Sigmoid colon (tissue), 7 donors: ENCODE results near the gene BANF2. TPM values are rescaled to one million over a fixed set of nuclear protein-coding genes. Genes with fewer than 3 reads are reported as not detected.

ENCODE experiments used
- DNase-seq: peaks from one replicate; pipeline ENCODE4 v3.0.0-alpha.2; 2019
- H3K27ac ChIP-seq, 4 donors: fragments of 200-600 bp; sonication (generic); one replicate each; pipeline ENCODE4 v1.5.1; 2016 to 2019; ENCODE audit warnings: mild to moderate bottlenecking in 1 of 4
- H3K27me3 ChIP-seq, 3 donors: fragments of 200-600 bp; sonication (generic); one replicate each; pipeline ENCODE4 v1.5.1; 2019; ENCODE audit warnings: mild to moderate bottlenecking in 1 of 3
- H3K36me3 ChIP-seq, 4 donors: fragments of 200-600 bp; sonication (generic); one replicate each; pipeline ENCODE4 v1.5.1; 2016 to 2019
- H3K4me1 ChIP-seq, 4 donors: fragments of 200-600 bp; sonication (generic); one replicate each; pipeline ENCODE4 v1.5.1; 2017 to 2019
- H3K4me3 ChIP-seq, 4 donors: fragments of 200-600 bp; sonication (generic); one replicate each; pipeline ENCODE4 v1.5.1; 2017 to 2019; ENCODE audit warnings: mild to moderate bottlenecking in 2 of 4, moderate library complexity in 1 of 4
- H3K9me3 ChIP-seq, 4 donors: fragments of 200-600 bp in 3 of 4; sonication (generic) in 3 of 4; one replicate each; pipeline versions ENCODE4 v1.5.1 to v1.6.1; 2013 to 2019
- CTCF ChIP-seq, 4 experiments: fragments of 450-650 bp in 3 of 4; fragments of 200-600 bp in 1 of 4; IDR thresholded peaks; one replicate each; pipeline ENCODE4 v1.5.1; 2016 to 2019; ENCODE audit warnings: antibody characterized with exemption in 4 of 4, mild to moderate bottlenecking in 3 of 4, moderate library complexity in 2 of 4
- EP300 ChIP-seq, 4 donors: sonication (generic); formaldehyde crosslinking; IDR thresholded peaks; one replicate each; pipeline ENCODE4 v1.6.1; 2017; ENCODE audit warnings: antibody characterized with exemption in 4 of 4
- POLR2A ChIP-seq, 2 donors: fragments of 450-650 bp; IDR thresholded peaks; one replicate each; pipeline ENCODE4 v1.6.1; 2016; ENCODE audit warnings: antibody characterized with exemption in 2 of 2, mild to moderate bottlenecking in 2 of 2, moderate library complexity in 2 of 2
- POLR2AphosphoS5 ChIP-seq, 4 donors: sonication (generic); formaldehyde crosslinking; IDR thresholded peaks; one replicate each; pipeline ENCODE4 v1.6.1; 2017; ENCODE audit warnings: antibody characterized with exemption in 4 of 4
- WGBS, 2 donors: extraction: QIAGEN DNeasy Blood & Tissue Kit; methylation state at CpG; one replicate each; pipeline ENCODE4 v1.1.7; 2013; 5-methylcytosine and 5-hydroxymethylcytosine counted together
- intact Hi-C: fragments of 100-400 bp; cut with DNase I; formaldehyde crosslinking; loops from one replicate; pipeline ENCODE4 v1.15.1; 2023
- polyA plus RNA-seq, 3 donors: library from polyadenylated mRNA; stranded (reverse); fragments of 200-250 nt; gene quantifications; one replicate each; pipeline ENCODE4 v1.2.3, GENCODE V29; 2013
- total RNA-seq, 4 donors: library from RNA; depleted of rRNA; stranded (reverse); fragments of >200 nt; gene quantifications; one replicate each; pipeline ENCODE4 v1.1.0, GENCODE V29; 2016
- donor health status: healthy with polysubstance abuse.
- donor health status: Bipolar disorder and iron deficiency.
- donor health status: healthy.

The BANF2 gene
- total and polyA plus RNA-seq, 7 donors = not detected

- peak overlapping the region; percentile 93 to 98 (median 96) for H3K27ac ChIP-seq
- 1% methylated on average over 110 of the region's 110 CpGs for WGBS, 2 donors
- no peaks in the 10 kb centered on the region for H3K27me3 ChIP-seq
- intact Hi-C loops = loop anchor here (1.0 to 10.0 kb wide), 6 partner anchors 126 to 324 kb away; partner anchors contain the start of gene MGME1
- peaks cover 0 to 28% (median 0%) of the 10 kb centered on the region in 4 donors for H3K36me3 ChIP-seq
- peak in 1 of 4 experiments; percentile 54 for TF ChIP-seq CTCF (IDR thresholded peaks at IDR 0.05)
- TF ChIP-seq POLR2AphosphoS5 (IDR thresholded peaks at IDR 0.05) = peak in 1 of 4 donors; percentile 40
- TF ChIP-seq EP300 (IDR thresholded peaks at IDR 0.05) = no peak
- H3K4me3 ChIP-seq = peak overlapping the region; percentile 80 to 88 (median 86)
- H3K4me1 ChIP-seq = peaks cover 0 to 42% (median 22%) of the 10 kb centered on the region in 4 donors
- peak; percentile 92 for DNase-seq
- H3K9me3 ChIP-seq = no peaks in the 10 kb centered on the region
These were observed 18.7 kb upstream of the BANF2 start for GRCh38 chr20:17680836-17681725.

GRCh38 chr20:17681726-17682102 lies 18.1 kb upstream of the BANF2 start:
- DNase-seq = no peak
- H3K4me1 ChIP-seq = peaks cover 0 to 36% (median 20%) of the 10 kb centered on the region in 4 donors
- WGBS, 2 donors = 1% methylated on average over 65 of the region's 65 CpGs
- H3K4me3 ChIP-seq = peak overlapping the region; percentile 80 to 88 (median 86)
- no peaks in the 10 kb centered on the region for H3K27me3 ChIP-seq
- peak overlapping the region; percentile 93 to 98 (median 96) for H3K27ac ChIP-seq
- peaks cover 0 to 3% (median 0%) of the 10 kb centered on the region in 4 donors for H3K9me3 ChIP-seq
- H3K36me3 ChIP-seq = peaks cover 0 to 22% (median 0%) of the 10 kb centered on the region in 4 donors
- TF ChIP-seq CTCF (IDR thresholded peaks at IDR 0.05) (no peak), POLR2AphosphoS5 (IDR thresholded peaks at IDR 0.05) (no peak), EP300 (IDR thresholded peaks at IDR 0.05) (no peak), POLR2A (IDR thresholded peaks at IDR 0.05) (no peak)
- intact Hi-C loops = loop anchor here (1.0 to 10.0 kb wide), 6 partner anchors 126 to 323 kb away; partner anchors contain the start of gene MGME1

- TF ChIP-seq EP300 (IDR thresholded peaks at IDR 0.05) (no peak), POLR2A (IDR thresholded peaks at IDR 0.05) (peak; percentile 82 to 88), CTCF (IDR thresholded peaks at IDR 0.05) (peak; percentile 25 to 76 (median 61)), POLR2AphosphoS5 (IDR thresholded peaks at IDR 0.05) (peak; percentile 88 to 95 (median 94))
- DNase-seq = peak; percentile 99
- no peaks in the 10 kb centered on the region for H3K27me3 ChIP-seq
- 1% methylated on average over 79 of the region's 79 CpGs for WGBS, 2 donors
- peaks cover 0 to 16% (median 0%) of the 10 kb centered on the region in 4 donors for H3K36me3 ChIP-seq
- H3K4me1 ChIP-seq = peaks cover 0 to 31% (median 20%) of the 10 kb centered on the region in 4 donors
- intact Hi-C loops = loop anchor here (5.0 to 10.0 kb wide), 2 partner anchors 125 to 323 kb away; no protein-coding TSS in a partner anchor
- peak within 1 kb of the TSS; percentile 80 to 88 (median 86) for H3K4me3 ChIP-seq
- H3K27ac ChIP-seq = peak within 1 kb of the TSS; percentile 93 to 98 (median 96)
- H3K9me3 ChIP-seq = peaks cover 0 to 3% (median 0%) of the 10 kb centered on the region in 4 donors
These were observed 17.5 kb upstream of the BANF2 start, which contains the start of gene RRBP1 for GRCh38 chr20:17682103-17682888. Gene RRBP1 (minus strand): TSS chr20:17682242. CDS start chr20:17660507, 21,735 bp downstream.

- H3K36me3 ChIP-seq = peaks cover 0 to 11% (median 0%) of the 10 kb centered on the region in 4 donors
- no peak for TF ChIP-seq POLR2A (IDR thresholded peaks at IDR 0.05)
- no peak for TF ChIP-seq EP300 (IDR thresholded peaks at IDR 0.05)
- no peak for TF ChIP-seq POLR2AphosphoS5 (IDR thresholded peaks at IDR 0.05)
- no peak for TF ChIP-seq CTCF (IDR thresholded peaks at IDR 0.05)
- no peaks in the 10 kb centered on the region for H3K27me3 ChIP-seq
- H3K4me3 ChIP-seq = peak overlapping the region; percentile 39 to 88 (median 86)
- intact Hi-C loops = loop anchor here (5.0 to 10.0 kb wide), 2 partner anchors 124 to 322 kb away; no protein-coding TSS in a partner anchor
- 15 to 32% methylated on average over 10 of the region's 10 CpGs for WGBS, 2 donors
- peaks cover 0 to 3% (median 0%) of the 10 kb centered on the region in 4 donors for H3K9me3 ChIP-seq
- peak overlapping the region; percentile 63 to 98 (median 94) for H3K27ac ChIP-seq
- DNase-seq = no peak
- H3K4me1 ChIP-seq = peaks cover 0 to 31% (median 20%) of the 10 kb centered on the region in 4 donors
These were observed 16.9 kb upstream of the BANF2 start for GRCh38 chr20:17682889-17683198.
